ENCODE data around the gene MARCHF10.

DNA sequence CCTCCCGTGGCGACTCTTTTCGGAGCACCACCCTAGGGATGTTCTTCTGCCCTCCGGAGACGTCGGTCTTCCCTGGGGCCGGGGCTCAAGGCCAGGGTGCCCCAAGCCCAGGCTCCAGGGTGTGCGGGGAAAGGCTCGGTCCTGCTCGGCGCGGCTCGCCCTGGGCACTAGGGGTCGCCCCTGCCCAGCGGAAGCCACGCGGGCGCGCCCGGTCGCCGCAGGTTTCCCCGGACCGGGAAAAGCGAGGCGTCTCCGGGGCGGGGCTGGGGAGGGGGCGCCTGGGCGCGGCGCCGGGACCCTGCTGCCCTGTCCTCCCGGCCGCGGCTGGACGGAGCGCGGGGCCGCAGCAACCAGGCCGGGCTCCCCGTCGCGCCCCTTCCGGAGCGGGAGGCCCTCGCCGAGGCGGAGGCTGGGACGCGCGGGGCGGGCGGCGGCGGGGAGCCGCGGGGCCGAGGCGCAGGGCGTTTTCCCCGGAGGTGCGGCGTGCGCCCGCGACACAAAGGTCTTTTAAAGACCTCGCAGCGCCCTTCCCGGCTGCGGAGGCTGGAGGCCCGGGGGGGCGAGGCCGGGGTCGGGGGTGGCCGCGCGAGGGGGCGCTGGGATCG, 104.2 kb downstream of the MARCHF10 start:
- TF ChIP-seq, protein P1, sequence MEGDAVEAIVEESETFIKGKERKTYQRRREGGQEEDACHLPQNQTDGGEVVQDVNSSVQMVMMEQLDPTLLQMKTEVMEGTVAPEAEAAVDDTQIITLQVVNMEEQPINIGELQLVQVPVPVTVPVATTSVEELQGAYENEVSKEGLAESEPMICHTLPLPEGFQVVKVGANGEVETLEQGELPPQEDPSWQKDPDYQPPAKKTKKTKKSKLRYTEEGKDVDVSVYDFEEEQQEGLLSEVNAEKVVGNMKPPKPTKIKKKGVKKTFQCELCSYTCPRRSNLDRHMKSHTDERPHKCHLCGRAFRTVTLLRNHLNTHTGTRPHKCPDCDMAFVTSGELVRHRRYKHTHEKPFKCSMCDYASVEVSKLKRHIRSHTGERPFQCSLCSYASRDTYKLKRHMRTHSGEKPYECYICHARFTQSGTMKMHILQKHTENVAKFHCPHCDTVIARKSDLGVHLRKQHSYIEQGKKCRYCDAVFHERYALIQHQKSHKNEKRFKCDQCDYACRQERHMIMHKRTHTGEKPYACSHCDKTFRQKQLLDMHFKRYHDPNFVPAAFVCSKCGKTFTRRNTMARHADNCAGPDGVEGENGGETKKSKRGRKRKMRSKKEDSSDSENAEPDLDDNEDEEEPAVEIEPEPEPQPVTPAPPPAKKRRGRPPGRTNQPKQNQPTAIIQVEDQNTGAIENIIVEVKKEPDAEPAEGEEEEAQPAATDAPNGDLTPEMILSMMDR (conservative IDR thresholded peaks at IDR 0.05; ENCODE audit: low read length), result peak; percentile 63
- no peak for TF ChIP-seq EZH2phosphoT487 (IDR thresholded peaks at IDR 0.05; ENCODE audit: borderline replicate concordance)

All from Loucy (cell line).